Mesenchymal stem cell (in vitro differentiated cells and primary cell): ENCODE results near the gene SARDH.

Experiments
- DNase-seq: peaks from one replicate; pipeline ENCODE4 v3.0.0-alpha.2; 2013
- H2AFZ ChIP-seq: one replicate; pipeline ENCODE4 v1.6.1; 2013; ENCODE audit warnings: low read depth, mild to moderate bottlenecking, control low read depth, inconsistent platforms, low read length, moderate library complexity
- H2AK5ac ChIP-seq: 2 replicates; pipeline ENCODE4 v1.6.1; 2013; ENCODE audit warnings: low read length, moderate library complexity, mild to moderate bottlenecking, inconsistent platforms; ENCODE audit not compliant: severe bottlenecking
- H2BK120ac ChIP-seq: one replicate; pipeline ENCODE4 v1.6.1; 2013; ENCODE audit warnings: low read depth, mild to moderate bottlenecking, inconsistent platforms, low read length, moderate library complexity
- H2BK12ac ChIP-seq, 2 experiments: one replicate each; pipeline ENCODE4 v1.6.1; 2013; ENCODE audit warnings: inconsistent platforms in 2 of 2, low read length in 2 of 2, mild to moderate bottlenecking in 2 of 2, moderate library complexity in 2 of 2, control low read depth in 1 of 2
- H2BK15ac ChIP-seq: one replicate; pipeline ENCODE4 v1.6.1; 2013; ENCODE audit warnings: mild to moderate bottlenecking, low read depth, inconsistent platforms; ENCODE audit not compliant: poor library complexity, severe bottlenecking
- H2BK5ac ChIP-seq: 2 replicates; pipeline ENCODE4 v1.6.1; 2013; ENCODE audit warnings: low read depth, mild to moderate bottlenecking, low read length, control low read depth, inconsistent platforms; ENCODE audit not compliant: poor library complexity, severe bottlenecking
- H3K14ac ChIP-seq, 2 experiments: one replicate each; pipeline ENCODE4 v1.6.1; 2013; ENCODE audit warnings: inconsistent platforms in 2 of 2, low read length in 2 of 2, control low read depth in 1 of 2, mild to moderate bottlenecking in 1 of 2, moderate library complexity in 1 of 2
- H3K18ac ChIP-seq, 2 experiments: one replicate each; pipeline ENCODE4 v1.6.1; 2013; ENCODE audit warnings: inconsistent platforms in 2 of 2, low read length in 2 of 2, control low read depth in 1 of 2, low read depth in 1 of 2, mild to moderate bottlenecking in 1 of 2
- H3K23ac ChIP-seq, 2 experiments: one replicate each; pipeline ENCODE4 v1.6.1; 2013; ENCODE audit warnings: inconsistent platforms in 2 of 2, low read length in 2 of 2, mild to moderate bottlenecking in 2 of 2, moderate library complexity in 2 of 2, control low read depth in 1 of 2
- H3K27ac ChIP-seq: 2 replicates; pipeline ENCODE4 v1.5.1; 2013; ENCODE audit warnings: mild to moderate bottlenecking, moderate library complexity, low read length, control low read depth, inconsistent platforms; ENCODE audit not compliant: poor library complexity, severe bottlenecking
- H3K27me3 ChIP-seq, 2 experiments: 2 replicates each; pipeline versions ENCODE4 v1.6.1 to v1.7.0; 2013; ENCODE audit warnings: low read length in 2 of 2, mild to moderate bottlenecking in 2 of 2, moderate library complexity in 2 of 2, control low read depth in 1 of 2, inconsistent platforms in 1 of 2; ENCODE audit not compliant: control insufficient read depth in 1 of 2, insufficient read depth in 1 of 2
- H3K36me3 ChIP-seq, 2 experiments: 2 replicates each; pipeline versions ENCODE4 v1.6.1 to v1.7.0; 2013; ENCODE audit warnings: low read length in 2 of 2, control low read depth in 1 of 2, inconsistent platforms in 1 of 2, low read depth in 1 of 2, mild to moderate bottlenecking in 1 of 2; ENCODE audit not compliant: insufficient read depth in 2 of 2, control insufficient read depth in 1 of 2
- H3K4ac ChIP-seq, 2 experiments: one replicate each; pipeline ENCODE4 v1.6.1; 2013; ENCODE audit warnings: inconsistent platforms in 2 of 2, low read length in 2 of 2, mild to moderate bottlenecking in 2 of 2, moderate library complexity in 2 of 2, control low read depth in 1 of 2, low read depth in 1 of 2
- H3K4me1 ChIP-seq: 2 replicates; pipeline ENCODE4 v1.6.1; 2013; ENCODE audit warnings: low read depth, low read length, control low read depth; ENCODE audit not compliant: control insufficient read depth, insufficient read depth
- H3K4me2 ChIP-seq: 2 replicates; pipeline ENCODE4 v1.6.1; 2013; ENCODE audit warnings: low read length, mild to moderate bottlenecking, inconsistent platforms; ENCODE audit not compliant: poor library complexity, severe bottlenecking
- H3K4me3 ChIP-seq, 2 experiments: 2 replicates each; pipeline versions ENCODE4 v1.5.1 to v1.7.0; 2013; ENCODE audit warnings: low read length in 2 of 2, mild to moderate bottlenecking in 2 of 2, control low read depth in 1 of 2, low read depth in 1 of 2; ENCODE audit not compliant: insufficient read depth in 1 of 2
- H3K79me1 ChIP-seq: replicated peaks from 2 replicates; pipeline ENCODE4 v1.6.1; 2013; ENCODE audit warnings: mild to moderate bottlenecking, control low read depth, low read length, inconsistent platforms; ENCODE audit not compliant: poor library complexity, severe bottlenecking
- H3K9ac ChIP-seq: 2 replicates; pipeline ENCODE4 v1.7.0; 2013; ENCODE audit warnings: mild to moderate bottlenecking, low read length, moderate library complexity
- H3K9me3 ChIP-seq: 2 replicates; pipeline ENCODE4 v1.7.0; 2013; ENCODE audit warnings: mild to moderate bottlenecking, low read length; ENCODE audit not compliant: control insufficient read depth
- H4K8ac ChIP-seq: one replicate; pipeline ENCODE4 v1.6.1; 2013; ENCODE audit warnings: inconsistent platforms, mild to moderate bottlenecking, low read length, moderate library complexity
- H4K91ac ChIP-seq: one replicate; pipeline ENCODE4 v1.6.1; 2013; ENCODE audit warnings: mild to moderate bottlenecking, low read length, inconsistent platforms
- WGBS: methylation state at CpG from one replicate; pipeline ENCODE4 v1.1.7; 2013; ENCODE audit warnings: mixed read lengths; 5-methylcytosine and 5-hydroxymethylcytosine counted together

SARDH gene

DNA sequence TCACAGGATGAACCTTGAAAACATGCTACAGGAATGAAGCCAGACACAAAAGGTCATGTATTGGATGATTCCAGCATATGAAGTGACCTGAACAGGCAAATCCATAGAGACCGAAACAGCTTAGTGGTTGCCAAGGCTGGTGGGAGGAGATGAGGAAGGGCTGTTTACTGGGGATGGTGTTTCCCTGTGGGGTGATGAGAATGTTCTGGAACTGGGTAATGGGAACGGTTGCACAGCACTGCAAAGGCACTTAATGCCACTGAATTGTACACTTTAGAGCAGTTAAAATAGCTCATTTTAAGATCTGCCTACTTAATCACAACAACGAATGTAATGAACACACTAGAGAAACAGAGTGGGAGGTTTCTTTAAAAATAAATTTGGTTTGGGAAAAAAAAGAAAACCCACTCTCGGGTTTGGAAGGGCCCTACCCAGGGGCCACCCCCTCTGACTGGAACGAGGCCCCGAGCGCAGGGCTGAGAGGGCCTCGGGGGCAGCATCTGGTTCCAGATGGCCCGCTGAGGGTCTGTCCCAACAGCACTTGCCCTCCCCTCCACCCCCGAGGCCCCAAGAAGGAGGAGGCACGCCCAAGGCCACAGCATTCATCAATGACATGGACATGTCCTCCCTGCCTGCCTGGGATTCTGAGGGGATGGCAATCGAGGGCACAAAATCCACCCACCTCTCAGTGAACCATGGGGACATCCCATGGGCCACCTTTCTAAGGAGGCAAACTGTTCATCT is 31.7 kb downstream of the SARDH start:
- H2AFZ ChIP-seq = no peak overlapping the region
- 83% methylated on average over 10 of the region's 12 CpGs for WGBS
- H3K36me3 ChIP-seq = peaks cover 0 to 5% of the 10 kb centered on the region in 2 experiments
- peak overlapping the region in 1 of 2 experiments; percentile 45 for H3K4me3 ChIP-seq
- no peak overlapping the region for H2BK5ac ChIP-seq
- no peak overlapping the region for H2AK5ac ChIP-seq
- no peak overlapping the region for H3K14ac ChIP-seq
- no peak overlapping the region for H3K4ac ChIP-seq
- no peak overlapping the region for H3K4me2 ChIP-seq
- no peak for DNase-seq
- H3K27ac ChIP-seq = no peak overlapping the region
- peak overlapping the region in 1 of 2 experiments; percentile 35 for H3K18ac ChIP-seq
- no peak overlapping the region for H2BK15ac ChIP-seq
- no peaks in the 10 kb centered on the region for H3K9me3 ChIP-seq
- no peak overlapping the region for H3K23ac ChIP-seq
- H2BK120ac ChIP-seq = no peak overlapping the region
- H3K27me3 ChIP-seq = peaks cover 14 to 20% of the 10 kb centered on the region in 2 experiments
- H3K79me1 ChIP-seq = no peaks in the 10 kb centered on the region
- peak overlapping the region; percentile 12 for H4K8ac ChIP-seq
- no peak overlapping the region for H3K9ac ChIP-seq
- peaks cover 21% of the 10 kb centered on the region for H3K4me1 ChIP-seq
- H4K91ac ChIP-seq = no peak overlapping the region
- peak overlapping the region in 1 of 2 experiments; percentile 61 for H2BK12ac ChIP-seq

- Histone ChIP-seq H3K4me1 (peaks cover 15% of the 10 kb centered on the region), H3K27me3 (peaks cover 20 to 24% of the 10 kb centered on the region in 2 experiments), H3K4me2 (no peak overlapping the region), H3K9ac (no peak overlapping the region), H2BK120ac (no peak overlapping the region), H2BK15ac (no peak overlapping the region), H3K4ac (no peak overlapping the region), H4K8ac (no peak overlapping the region), H3K14ac (no peak overlapping the region), H3K79me1 (no peaks in the 10 kb centered on the region), H3K36me3 (peaks cover 0 to 5% of the 10 kb centered on the region in 2 experiments), H3K4me3 (no peak overlapping the region), H2AFZ (no peak overlapping the region), H3K18ac (no peak overlapping the region), H3K23ac (no peak overlapping the region), H3K27ac (no peak overlapping the region), H4K91ac (no peak overlapping the region), H2BK12ac (no peak overlapping the region), H3K9me3 (no peaks in the 10 kb centered on the region), H2AK5ac (no peak overlapping the region), H2BK5ac (no peak overlapping the region)
- no peak for DNase-seq
- WGBS = 89% methylated on average over 10 of the region's 10 CpGs
Measured at GRCh38 chr9:133705576-133705975, 32.6 kb downstream of the SARDH start.

DNA sequence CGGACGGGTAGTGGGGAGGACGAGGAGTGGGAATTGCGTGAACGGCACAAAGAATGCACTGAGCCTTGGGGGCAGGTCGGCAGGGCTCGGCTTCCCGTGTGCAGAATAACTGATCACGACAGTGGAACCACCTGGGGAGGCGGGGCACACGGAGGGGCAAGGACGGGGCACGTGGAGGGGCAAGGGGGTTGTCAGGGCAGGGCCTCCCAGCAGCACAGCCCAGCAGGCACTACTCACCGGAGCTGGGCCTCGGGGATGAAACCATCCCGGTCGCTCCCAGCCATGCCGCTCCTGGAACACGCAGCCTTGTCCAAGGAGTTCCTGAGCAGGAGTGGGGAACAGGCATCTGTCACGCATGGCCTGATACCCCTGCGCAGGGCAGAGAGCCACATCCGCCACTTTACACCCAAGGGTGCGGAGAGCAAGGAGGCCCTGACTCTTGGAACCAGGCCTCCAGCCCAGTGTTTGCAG is 33.4 kb downstream of the SARDH start:
- H3K18ac ChIP-seq = no peak overlapping the region
- no peak overlapping the region for H3K23ac ChIP-seq
- H3K4ac ChIP-seq = no peak overlapping the region
- H3K36me3 ChIP-seq = peaks cover 0 to 5% of the 10 kb centered on the region in 2 experiments
- H3K27me3 ChIP-seq = peaks cover 20 to 24% of the 10 kb centered on the region in 2 experiments
- 89% methylated on average over 23 of the region's 23 CpGs for WGBS
- peaks cover 14% of the 10 kb centered on the region for H3K4me1 ChIP-seq
- H3K9me3 ChIP-seq = no peaks in the 10 kb centered on the region
- H3K9ac ChIP-seq = no peak overlapping the region
- no peak overlapping the region for H2BK12ac ChIP-seq
- no peak overlapping the region for H2BK5ac ChIP-seq
- H4K8ac ChIP-seq = no peak overlapping the region
- H3K4me2 ChIP-seq = no peak overlapping the region
- H2BK120ac ChIP-seq = no peak overlapping the region
- no peak for DNase-seq
- H2AFZ ChIP-seq = no peak overlapping the region
- no peak overlapping the region for H2AK5ac ChIP-seq
- H3K14ac ChIP-seq = no peak overlapping the region
- H3K4me3 ChIP-seq = no peak overlapping the region
- H3K79me1 ChIP-seq = no peaks in the 10 kb centered on the region
- H3K27ac ChIP-seq = no peak overlapping the region
- H2BK15ac ChIP-seq = no peak overlapping the region
- no peak overlapping the region for H4K91ac ChIP-seq

DNA sequence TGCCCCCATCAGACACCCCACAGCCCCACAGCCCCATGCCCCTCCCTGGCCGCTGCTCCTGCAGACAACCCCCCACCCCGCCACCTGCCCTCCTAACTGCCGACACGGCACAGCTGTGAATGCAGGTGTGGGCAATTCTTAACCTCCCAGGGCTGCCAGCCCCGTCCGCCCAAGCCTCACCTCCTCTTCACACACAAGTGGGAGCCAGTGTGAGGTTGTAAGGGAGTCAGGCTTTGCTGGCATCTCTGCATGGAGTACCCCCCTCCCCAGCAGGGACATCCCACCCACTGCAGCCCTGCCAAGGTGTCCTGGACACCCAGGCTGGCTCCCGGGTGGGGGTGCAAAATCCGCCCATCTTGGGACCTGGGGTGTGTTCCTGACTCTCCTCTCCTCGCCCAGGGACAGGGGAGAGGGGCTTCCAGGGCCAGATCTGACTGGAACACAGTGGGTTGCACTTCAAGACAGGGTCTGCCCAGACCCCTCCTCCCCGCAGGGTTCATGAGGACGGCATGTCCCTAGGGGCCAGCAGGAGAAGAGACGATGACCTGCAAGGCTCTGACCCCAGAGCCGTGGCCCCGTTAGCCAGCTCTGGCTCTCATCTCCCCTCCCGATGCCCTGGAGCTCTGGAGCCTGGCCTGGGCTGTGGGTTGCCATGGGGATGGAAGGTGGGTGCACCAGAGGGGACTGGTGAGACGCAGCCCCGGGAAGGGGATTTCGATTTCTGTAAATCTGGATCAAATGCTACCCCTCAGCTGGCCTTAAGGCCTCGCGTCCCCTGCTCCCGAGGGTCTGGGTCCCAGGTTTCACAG is 34.4 kb downstream of the SARDH start:
- Histone ChIP-seq H3K4ac (no peak overlapping the region), H3K27me3 (peaks cover 20 to 24% of the 10 kb centered on the region in 2 experiments), H2BK12ac (no peak overlapping the region), H2AK5ac (no peak overlapping the region), H4K8ac (peak overlapping the region; percentile 9), H3K36me3 (peaks cover 0 to 5% of the 10 kb centered on the region in 2 experiments), H2AFZ (no peak overlapping the region), H3K27ac (no peak overlapping the region), H3K4me3 (no peak overlapping the region), H3K4me1 (peaks cover 11% of the 10 kb centered on the region), H2BK5ac (no peak overlapping the region), H3K23ac (no peak overlapping the region), H3K9me3 (no peaks in the 10 kb centered on the region), H2BK120ac (no peak overlapping the region), H3K9ac (no peak overlapping the region), H3K18ac (no peak overlapping the region), H3K4me2 (no peak overlapping the region), H3K79me1 (no peaks in the 10 kb centered on the region), H2BK15ac (no peak overlapping the region), H3K14ac (no peak overlapping the region), H4K91ac (peak overlapping the region; percentile 58)
- no peak for DNase-seq
- WGBS = 82% methylated on average over 21 of the region's 21 CpGs
